Activated CD4-positive, alpha-beta T cell treated with anti-CD3 and anti-CD28 coated beads, Interleukin-2, amount 50 U/mL, for 1 hour (primary cell): ENCODE measurements around the gene ARHGDIB.

Experiments
- DNase-seq: peaks from one replicate; pipeline ENCODE4 v3.0.0-alpha.2; 2020

The ARHGDIB gene

DNA sequence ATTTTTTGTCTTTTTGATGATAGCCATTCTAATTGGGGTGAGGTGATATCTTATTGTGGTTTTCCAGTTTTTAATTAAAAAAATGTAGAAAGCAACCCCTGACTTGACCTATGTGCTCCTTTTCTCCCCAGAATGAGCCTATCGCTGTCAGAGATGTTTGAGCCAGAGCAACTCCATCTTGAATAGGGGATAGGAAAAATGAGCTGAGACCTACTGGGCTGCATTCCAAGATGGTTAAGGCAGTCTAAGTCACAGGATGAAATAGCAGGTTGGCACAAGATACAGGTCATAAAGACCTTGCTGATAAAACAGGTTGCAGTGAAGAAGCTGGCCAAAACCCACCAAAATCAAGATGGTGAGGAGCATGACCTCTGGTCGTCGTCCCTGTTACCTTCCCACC is 36.9 kb downstream of the ARHGDIB start:
- no peak for DNase-seq

DNA sequence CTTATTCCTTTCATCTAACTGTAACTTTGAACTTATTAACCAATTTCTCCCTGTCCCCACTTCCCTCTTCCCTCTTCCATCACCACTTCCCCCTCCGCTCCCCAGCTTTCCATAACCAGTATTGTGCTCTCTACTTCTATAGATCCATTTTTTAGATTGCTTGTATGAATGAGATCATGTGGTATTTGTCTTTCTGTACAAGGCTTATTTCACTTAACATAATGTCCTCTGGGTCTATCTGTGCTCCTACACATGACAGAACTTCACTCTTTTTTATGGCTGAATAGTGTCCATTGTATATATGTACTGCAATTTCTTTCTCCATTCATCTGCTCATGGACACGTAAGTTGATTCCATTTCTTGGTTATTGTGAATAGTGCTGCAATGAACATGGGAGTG is 37.5 kb downstream of the ARHGDIB start:
- DNase-seq: no peak

DNA sequence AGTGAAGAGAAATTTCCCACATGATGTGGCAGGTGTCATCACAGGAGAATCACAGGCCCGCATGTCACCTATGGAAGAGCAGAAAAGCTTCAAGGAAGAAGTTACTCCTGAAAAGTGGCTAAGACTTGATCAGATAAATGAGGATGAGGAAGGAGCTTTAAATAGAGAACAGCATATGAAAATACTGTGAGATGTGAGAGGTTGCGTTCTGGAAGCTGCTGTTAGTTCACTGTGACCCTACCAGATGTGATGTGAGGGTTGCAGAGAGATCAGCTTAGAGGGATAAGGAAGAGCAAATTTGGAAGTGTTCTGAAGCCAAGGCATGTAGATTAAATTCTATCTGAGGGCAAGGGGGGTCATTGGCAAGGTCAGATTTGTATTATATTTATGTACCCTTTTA is 40.2 kb downstream of the ARHGDIB start:
- DNase-seq: no peak

DNA sequence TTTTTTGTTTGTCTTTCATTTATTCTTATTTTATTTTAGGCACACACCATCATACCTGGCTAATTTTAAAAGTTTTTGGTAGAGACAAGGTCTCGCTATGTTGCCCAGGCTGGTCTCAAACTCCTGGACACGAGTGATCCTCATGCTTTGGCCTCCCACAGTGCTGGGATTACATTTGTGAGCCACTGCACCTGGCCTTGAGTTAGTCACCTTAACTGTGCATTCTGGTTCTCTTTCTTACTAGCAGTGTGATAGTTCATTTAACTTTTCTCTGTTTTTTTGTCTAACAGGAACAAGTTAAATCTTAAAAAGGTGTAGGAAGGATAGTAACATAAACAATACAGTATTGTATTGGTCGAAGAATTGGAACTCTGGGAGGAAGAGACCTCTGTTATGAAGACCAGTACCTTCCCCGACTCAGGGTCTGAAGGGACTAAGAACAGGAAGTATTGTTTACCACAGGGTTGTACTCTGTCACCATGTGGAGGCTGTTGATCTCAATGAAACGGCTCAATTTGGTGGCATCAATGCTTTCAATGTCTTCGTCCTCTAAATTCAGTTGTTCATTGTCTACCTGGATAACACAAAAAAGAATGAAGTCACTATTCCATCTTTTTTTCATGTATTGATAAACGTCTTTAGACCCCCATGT is 40.8 kb downstream of the ARHGDIB start:
- DNase-seq: no peak

DNA sequence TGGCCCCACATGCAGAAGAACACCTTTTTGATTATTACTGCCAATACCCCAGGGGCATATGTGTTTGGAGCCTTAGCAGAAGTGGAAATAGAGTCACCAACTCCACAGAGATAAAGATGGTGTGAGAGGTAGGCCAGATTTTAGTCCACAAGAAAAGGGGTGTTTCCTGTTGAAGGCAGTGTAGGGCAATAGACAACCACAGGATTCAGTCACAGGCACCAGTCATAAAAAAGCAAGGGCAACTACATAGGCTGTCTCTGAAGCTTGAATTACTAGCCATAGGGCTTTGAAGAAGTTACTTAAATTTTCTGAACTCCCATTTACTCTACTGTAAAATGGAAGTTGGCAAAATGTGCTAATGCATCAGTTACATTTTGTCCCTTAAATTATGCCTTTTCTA is 41.9 kb downstream of the ARHGDIB start:
- no peak for DNase-seq

DNA sequence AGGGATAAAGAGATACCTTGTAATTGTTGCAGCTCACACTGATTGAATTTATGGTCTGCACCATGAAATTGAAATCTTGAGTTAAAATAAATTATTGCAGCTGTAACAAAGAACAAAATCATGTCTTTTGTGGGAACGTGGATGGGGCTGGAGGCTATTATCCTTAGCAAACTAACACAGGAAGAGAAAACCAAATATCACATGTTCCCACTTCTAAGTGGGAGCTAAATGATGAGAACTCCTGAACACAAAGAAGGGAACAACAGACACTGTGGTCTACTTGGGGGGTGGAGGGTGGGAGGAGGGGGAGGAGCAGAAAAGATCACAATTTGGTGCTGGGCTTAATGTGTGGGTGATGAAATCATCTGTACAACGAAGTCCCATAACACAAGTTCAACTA is 45.7 kb downstream of the ARHGDIB start:
- DNase-seq: no peak

DNA sequence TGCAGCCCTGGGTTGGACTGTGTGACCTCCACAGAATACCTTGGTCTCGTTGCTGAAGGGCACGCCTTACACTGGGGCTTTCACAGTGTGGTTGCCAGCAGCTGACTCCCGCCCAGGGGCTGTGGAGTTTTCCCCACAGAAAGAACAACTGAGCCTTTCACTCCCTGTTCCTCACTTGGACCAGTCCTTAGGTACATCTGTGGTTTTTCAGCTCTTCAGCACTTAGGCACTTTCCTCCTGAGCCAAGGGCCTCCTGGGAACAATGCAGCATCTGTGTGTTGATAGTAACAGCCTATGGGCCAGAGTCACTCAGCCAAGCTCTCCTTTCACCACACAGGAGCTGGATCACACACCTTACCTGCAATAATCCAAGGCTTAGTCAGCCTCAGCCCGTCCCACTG is 48.0 kb downstream of the ARHGDIB start:
- DNase-seq: no peak

DNA sequence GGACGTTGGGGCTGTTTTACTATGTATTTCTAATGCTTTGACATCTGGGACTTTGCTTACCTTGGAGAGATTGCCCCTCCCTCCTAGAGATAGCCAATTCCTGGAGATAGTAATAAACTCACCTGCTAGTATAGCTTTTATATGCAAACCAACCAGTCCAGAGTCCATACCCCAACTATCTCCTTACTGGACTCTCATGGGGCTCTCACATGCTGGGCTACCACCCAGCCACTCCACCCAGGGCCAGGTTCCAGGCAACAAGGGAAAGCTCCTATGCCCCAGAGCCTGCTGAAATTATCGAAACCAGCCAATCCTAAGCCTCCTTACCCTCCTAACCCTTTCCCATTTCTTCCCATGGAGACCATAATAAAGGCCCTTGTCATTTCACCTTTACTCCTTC is 50.3 kb downstream of the ARHGDIB start:
- DNase-seq: no peak

DNA sequence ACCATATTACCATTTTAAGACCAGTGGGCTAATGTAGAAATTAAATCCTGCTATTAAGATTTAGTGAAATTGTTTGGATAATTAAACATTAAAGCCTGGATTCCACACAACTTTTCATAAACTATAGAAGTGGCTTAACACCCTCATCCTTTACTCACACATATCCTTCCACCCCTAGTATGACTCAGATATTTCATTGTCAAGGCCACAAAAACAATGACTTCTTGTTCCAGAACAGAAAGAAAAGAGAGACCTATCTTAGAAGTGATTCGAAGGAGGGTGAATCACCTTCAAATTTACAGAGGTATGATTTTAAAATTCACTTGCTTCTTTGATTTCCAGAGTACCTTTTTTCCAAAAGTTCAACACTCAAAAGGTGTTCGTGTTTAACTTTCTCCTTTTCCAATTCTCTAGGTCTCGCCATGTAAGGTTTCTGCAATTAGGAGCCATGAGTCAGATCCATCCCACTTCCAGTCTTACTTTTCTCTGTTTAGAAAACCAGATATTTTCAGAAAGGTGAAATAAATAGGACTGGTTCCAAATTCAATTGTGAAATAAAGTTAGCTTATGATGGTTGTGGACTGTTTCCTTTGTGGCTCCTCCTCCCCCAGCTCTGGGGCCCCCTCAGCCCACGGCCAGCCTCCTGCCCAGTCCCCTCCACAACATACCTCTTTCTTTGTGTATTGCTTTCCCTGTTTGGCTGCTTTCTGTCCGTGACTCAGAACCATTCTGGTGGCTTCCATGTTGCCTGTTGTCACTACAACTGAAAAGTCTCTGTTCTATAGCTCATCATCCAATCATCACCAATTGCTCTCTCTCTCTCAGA is 51.1 kb downstream of the ARHGDIB start:
- no peak for DNase-seq

DNA sequence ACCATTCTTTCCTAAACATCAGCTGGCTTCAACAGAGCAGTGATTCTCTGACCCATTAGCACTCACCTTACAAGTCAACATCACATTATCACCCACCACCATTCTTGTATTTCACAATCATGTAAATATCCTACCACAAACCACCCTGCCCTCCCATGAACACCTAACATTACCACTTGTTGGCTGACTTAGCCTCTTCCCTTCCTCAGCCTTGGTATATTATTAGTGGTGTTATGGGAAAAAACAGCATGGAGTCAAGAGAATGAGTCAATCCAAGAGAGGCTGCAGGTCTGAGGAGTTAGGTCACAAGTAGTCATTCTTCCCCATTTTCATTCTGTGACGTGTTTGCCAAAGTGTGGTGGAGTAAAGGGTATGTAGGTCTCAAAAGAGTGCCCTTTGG is 53.4 kb downstream of the ARHGDIB start:
- no peak for DNase-seq

DNA sequence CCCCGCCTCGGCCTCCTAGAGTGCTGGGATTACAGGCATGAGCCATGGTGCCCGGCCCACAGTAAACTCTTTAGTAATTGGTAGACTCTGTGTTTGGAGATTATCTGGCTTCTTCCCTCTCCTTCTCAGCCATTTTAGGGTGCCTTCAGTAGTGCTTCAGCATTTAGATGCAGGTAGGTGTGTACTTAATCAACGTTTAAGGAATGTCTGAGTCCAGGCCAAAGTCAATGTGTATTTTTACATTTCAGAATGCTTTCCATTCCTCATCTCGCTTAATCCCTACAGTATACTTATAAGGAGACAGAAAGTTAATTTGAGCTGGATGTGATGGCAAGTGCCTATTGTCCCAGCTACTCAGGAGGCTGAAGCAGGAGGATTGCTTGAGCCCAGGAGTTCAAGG is 55.3 kb downstream of the ARHGDIB start:
- DNase-seq: no peak

DNA sequence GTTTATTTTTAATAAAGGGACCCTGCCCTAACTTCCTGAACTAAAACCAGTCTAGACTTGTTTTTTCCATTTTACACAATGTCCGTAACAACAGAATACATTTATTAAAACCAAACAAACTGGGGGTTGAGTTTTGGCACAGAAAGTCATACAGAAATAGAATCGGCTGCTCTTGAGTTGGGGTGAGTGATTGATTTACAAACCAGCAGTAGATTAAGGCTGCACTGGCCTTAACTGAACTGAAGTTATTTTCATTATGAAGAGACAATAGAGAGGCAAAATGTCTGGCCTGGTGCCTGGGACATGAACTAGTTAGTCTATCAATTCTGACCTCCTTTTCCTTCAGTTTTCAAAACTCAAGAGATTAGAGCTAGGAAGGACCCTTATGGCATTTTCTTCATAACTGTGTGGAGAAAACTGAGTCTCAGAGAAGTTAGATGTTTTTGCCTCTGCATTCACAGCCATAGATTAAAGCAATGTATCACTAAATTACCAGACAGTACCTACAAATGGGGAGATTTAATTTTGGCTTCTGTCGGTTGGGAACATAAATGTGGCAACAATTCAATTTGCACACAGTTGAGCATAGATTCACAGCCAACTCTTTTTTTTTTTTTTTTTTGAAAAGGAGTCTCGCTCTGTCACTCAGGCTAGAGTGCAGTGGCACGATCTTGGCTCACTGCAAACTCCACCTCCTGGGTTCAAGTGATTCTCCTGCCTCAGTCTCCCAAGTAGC is 56.0 kb downstream of the ARHGDIB start:
- DNase-seq: no peak

DNA sequence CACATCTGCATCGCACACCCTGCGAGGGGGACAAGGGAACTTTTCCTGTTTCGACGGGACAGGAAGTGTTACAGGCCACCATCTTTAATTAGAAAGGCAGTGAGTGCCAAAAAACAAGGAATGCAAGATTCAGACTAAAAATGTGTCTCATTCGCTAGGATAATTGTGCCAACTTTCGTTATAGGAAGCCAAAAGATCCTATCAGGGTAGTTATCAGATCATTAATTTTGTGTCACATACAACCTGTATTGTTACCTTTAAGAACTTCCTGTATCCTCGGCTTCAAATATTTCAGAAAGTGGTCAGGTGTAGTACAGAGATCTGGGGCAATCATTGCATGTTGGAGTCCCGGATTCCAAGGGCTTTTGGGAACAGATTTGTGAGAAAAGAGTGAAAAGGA is 56.5 kb downstream of the ARHGDIB start:
- DNase-seq: no peak

DNA sequence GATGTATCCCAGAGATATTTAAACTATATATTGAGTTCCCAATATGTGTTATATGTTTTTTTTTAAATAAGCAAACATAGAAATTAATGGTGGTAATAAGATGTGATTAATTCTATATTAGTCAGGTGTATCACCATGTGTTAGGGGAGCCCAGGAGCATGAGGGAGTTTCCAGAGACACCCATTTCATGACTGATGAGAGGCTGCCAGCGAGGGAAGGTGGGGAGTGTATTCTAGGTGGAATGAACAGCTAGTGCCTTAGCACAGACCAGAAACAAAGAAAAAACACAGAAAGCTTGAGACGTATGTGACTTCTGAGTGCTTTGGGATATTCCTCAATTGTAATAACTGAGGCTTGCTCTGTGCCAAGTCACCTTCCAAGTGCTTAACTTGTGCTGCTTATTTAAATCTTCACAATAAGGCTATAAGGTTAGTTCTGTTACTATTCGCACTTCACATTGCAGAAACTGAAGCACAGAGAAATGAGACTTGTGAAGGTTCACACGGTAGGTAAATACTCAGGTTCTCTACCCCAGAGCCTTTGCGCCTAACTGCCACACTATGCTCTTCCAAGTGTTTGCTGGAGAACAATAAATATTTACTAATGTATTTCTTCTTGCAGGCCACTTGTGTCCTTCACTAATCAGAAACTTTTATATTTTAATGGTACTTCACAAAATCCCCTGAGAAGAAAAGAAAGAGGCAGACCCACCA is 57.9 kb downstream of the ARHGDIB start:
- DNase-seq: no peak

DNA sequence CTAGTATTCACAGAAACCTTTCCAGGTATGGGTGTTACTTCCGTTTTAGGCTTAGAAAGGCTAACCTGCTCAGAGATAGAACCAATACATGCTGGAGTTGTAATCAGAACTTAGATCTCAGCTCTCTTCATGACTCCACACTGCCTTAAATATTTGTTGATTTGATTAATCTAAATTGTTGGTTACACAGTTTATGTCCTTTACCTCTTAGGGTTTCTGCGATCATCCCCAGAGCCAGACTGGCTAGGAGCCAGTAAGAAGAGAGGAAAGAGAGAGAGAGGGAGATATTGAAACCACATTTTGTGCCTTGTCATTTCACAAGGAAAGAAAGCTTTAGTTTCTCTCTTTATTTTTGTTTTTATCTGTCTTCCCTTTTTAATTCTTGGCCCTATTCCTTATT is 58.9 kb downstream of the ARHGDIB start:
- no peak for DNase-seq

DNA sequence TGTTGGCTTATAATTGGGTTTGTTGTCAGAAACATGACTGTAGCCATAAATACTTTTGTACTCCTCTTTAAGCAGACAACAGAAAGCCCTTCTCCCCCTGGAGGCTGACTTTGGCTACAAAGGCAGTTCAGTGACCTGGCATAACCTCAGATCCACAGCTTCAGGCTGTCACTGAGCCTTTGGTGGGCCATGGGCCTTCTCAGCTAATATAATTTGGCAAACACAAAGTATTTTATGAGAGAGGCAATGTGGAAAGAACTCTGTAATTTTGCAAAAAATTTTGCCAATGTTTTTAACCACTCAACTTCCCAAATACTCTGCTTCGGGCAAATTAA is 60.2 kb downstream of the ARHGDIB start:
- DNase-seq: no peak

DNA sequence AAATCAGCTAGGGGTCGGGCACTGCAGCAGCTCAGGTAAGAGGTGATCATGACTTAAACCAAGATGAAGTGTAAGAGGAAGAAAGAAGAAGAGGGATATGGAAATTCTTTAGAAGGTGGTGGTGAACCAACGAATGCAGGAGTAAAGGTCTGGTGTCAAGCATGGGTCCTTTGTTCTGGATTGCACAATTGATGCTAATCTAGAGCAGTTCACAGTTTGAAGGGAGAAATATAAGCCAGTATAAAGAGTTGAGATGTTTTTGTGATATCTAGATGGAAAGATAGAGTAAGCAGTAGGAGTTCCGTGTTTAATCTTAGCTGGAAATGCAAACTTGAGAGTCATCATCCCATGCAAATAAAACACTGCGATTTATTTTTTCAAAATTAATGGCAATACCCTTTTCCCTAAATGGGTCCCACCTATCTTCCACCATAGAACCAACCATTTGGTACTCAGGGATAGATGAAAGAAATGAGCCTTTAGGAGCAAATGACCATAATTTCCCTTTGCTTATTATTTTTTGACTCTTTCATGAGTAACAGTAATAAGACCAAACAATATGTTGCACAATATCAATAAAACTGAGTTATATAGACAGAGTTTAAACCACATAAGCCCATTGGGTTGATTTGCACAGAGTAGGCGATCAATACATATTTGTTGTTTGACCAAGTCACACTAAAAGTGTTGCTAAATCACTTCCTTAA is 60.7 kb downstream of the ARHGDIB start:
- no peak for DNase-seq

DNA sequence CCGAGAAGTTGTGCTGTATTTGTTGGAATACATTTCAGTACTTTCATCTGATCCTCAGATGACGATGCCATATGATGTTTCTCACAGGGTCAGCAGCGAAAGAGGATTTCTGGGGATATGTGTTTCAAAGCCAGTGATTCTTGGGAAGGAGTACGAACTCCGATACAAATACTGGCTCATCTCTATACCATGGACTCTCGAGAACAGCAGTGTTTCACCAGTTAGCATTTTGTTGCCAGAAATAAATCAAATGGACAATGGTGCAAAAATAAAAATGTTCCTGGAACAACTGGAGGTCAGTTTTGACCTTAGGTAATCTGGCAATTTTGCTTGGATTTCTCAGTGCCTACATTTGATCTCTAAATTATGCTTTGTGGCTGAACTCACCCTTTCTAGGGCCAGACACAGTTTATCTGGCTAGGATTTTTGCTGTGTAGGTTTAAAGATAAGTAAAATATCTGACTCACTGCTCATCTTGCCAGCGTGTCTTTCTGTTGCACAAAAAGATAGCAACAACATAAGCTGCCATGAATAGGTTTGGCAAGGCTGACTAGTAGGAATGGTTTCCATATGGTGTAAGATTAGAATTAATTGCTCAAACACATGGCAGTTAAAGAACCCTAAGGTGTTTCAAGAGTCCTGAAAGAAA is 64.8 kb downstream of the ARHGDIB start:
- no peak for DNase-seq

DNA sequence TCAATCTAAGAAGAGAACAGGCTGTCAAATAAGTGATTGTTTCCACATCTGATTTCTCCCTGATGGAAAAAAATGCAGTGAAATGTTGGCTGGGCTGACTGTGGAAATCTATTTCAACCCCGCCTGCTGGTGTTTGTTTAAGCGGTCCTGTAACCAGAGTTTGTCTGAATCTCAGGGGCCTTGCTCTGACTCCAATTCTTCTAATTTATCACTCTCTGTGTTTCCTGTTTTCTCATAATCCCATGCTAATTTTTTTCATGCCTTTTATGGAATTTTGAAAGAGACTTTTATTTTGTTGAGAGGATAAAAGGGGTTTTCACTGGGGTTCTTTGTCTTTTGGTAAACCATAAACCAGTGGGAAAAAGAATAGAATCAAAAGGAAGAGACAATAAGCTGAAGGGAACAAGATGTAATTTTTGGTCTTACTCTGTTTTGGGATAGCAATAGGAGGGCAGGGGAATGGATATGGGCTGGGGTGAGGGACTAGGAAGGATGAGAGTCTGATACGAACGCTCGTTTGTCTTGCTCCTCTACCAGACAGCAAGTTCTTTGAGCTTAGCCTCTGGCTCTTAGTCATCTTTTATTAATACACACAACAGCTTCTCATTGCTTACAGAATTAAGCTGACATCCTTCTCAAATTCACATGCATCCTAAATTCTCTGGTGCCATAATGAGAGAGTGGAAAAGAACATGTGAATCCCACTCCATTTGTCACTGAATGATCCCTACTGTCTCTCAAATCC is 67.7 kb downstream of the ARHGDIB start:
- no peak for DNase-seq

DNA sequence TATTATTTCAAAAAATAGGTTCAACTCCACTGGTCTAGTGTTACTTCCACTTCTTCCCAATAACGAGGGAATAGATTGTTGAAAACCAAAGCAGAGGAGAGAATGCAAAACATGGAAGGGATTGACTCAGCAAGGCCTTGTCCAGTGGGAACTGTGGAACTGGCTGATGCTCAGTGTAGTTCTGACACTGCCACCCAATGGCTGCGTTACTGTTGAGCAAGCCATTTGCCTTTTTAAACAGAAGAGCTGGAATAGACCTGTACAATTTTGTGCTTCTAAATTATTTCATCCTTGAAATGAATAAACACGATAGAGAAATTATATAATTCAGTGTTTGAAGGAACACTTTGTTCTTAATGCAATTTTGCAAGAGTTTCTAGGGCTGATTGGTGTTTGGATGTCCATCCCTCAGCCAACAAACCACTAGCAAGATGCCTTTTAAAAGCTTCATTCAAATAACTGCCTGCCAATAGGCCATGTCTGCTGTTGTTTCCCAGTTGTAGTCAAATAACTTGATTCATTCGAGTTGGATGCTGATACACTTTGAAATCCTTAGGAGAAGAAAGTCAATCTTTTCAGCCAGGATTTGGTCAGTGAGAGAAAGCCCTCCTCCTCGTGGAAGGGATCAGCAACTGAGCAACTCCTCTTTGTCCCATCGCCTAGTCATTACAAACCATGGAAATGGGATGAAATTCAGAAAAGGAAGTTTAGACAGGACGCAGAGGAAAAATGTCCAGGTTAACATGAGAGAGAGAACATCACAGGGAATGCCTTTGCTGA is 68.5 kb downstream of the ARHGDIB start:
- DNase-seq: no peak
